HG03575 (cell line): ENCODE results near the gene TIMD4.

ENCODE experiments used
- ATAC-seq: cut with Tn5 transposase; IDR thresholded peaks from one replicate; pipeline ENCODE4 v1.9.1; 2021; ENCODE audit not compliant: unreplicated experiment, insufficient number of reproducible peaks, low FRiP score; ENCODE audit errors: extremely low read depth

TIMD4 gene

GRCh38 chr5:156879665-156880285 is 83.3 kb downstream of the TIMD4 start:
- ATAC-seq = peak; percentile 81

GRCh38 chr5:156871212-156871611 is 91.8 kb downstream of the TIMD4 start:
- no peak for ATAC-seq

GRCh38 chr5:156870498-156870839 is 92.6 kb downstream of the TIMD4 start:
- ATAC-seq = no peak
